ENCODE data around the gene RBM4B. TPM values are rescaled to one million over a fixed set of nuclear protein-coding genes. Genes with fewer than 3 reads are reported as not detected.

Gene RBM4B
- total RNA-seq, 1 donor from 2014 or later: 30.2 TPM

DNA sequence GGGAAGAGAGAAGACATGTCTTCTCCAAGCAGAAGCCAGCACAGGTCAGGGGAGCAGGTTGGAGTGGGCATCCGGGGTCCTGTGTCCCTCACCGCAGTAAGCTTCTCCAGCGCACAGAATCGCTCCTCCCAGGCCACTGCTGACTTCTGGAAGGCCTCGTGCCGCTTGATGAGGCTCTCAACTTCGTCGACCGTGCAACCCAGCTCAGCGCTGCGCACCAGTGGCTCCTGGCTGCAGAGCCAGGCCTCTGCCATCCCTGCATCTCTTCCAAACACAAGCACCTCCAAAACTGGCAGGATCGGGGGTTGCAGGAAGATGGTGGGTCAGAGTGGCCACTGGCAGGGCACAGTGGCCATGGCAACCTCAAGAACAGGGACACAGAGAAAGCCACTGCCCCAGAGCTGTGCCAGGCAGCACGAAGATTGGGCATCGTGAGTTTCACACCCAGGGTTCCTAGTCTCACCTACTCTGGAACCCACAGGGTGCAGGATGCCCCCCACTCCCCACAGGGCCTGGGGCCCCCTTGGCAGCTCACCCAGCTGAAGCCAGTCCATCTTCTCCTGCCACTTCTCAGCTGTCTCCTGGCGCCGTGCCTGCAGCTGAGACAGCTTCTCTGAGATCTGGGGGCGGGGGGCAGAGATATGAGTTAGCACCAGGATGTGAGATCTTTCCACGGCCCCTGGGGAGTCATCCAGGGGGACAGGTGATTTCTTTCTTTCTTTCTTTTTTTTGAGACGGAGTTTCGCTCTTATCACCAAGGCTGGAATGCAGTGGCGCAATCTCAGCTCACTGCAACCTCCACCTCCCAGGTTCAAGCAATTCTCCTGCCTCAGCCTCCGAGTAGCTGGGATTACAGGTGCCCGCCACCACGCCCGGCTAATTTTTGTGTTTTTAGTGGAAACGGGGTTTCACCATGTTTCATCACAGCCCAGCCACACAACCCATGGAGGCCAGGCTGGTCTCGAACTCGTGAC lies 11.2 kb upstream of the RBM4B start:
- TF ChIP-seq CTCF (IDR thresholded peaks at IDR 0.05) (no peak), EZH2phosphoT487 (IDR thresholded peaks at IDR 0.05) (no peak), EZH2 (IDR thresholded peaks at IDR 0.05) (no peak)
- H3K27me3 ChIP-seq: no peaks in the 10 kb centered on the region
- no peaks in the 10 kb centered on the region for H3K36me3 ChIP-seq
- H3K4me3 ChIP-seq: no peak overlapping the region
- H3K27ac ChIP-seq: no peak overlapping the region
- H2AFZ ChIP-seq (replicated peaks): no peak overlapping the region
- no peak overlapping the region for H3K4me3 Mint-ChIP-seq
- no peak overlapping the region for H3K4me2 ChIP-seq
- H3K36me3 Mint-ChIP-seq: peaks cover 10% of the 10 kb centered on the region
- H4K20me1 ChIP-seq (ENCODE audit: low read depth): no peaks in the 10 kb centered on the region
- H3K9me3 Mint-ChIP-seq: no peaks in the 10 kb centered on the region
- DNase-seq (ENCODE audit: low spot score): no peak
- H3K27ac Mint-ChIP-seq: peak overlapping the region; percentile 61
- no peaks in the 10 kb centered on the region for H3K4me1 ChIP-seq
- no peaks in the 10 kb centered on the region for H3K79me2 ChIP-seq (ENCODE audit: low read depth)
- H3K9ac ChIP-seq: no peak overlapping the region
- H3K4me1 Mint-ChIP-seq: no peaks in the 10 kb centered on the region
- no peaks in the 10 kb centered on the region for H3K9me3 ChIP-seq (ENCODE audit: low read depth)
- peaks cover 12% of the 10 kb centered on the region for H3K27me3 Mint-ChIP-seq (ENCODE audit: insufficient read depth, low read depth)
- H3F3A ChIP-seq (ENCODE audit: low read depth): no peaks in the 10 kb centered on the region

DNA sequence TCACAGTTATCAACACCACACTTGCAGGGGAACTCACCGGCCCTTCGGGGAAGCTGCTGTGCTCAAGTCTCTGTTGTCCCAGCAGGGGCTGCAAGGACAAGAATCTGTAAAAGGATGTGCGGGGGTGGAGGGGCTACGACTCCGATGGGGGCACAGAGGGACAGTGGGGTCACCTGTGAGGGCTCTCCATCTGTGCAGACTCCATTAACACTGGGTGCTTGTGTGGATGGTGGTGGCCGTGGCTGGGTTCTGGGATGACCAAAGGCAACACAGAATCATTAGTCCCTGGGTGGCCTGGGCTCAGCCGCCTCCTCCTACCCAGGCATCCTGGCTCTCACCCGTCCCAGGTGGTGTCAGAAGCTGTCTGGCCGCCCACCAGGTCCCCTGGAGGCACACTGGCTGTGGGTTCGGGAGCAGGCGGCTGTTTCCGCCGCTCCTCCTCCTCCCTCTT lies 10.2 kb upstream of the RBM4B start:
- H3K4me3 Mint-ChIP-seq: no peak overlapping the region
- TF ChIP-seq EZH2phosphoT487 (IDR thresholded peaks at IDR 0.05) (no peak), CTCF (IDR thresholded peaks at IDR 0.05) (no peak), EZH2 (IDR thresholded peaks at IDR 0.05) (no peak)
- no peaks in the 10 kb centered on the region for H3K36me3 ChIP-seq
- no peak for DNase-seq (ENCODE audit: low spot score)
- H3K4me1 Mint-ChIP-seq: no peaks in the 10 kb centered on the region
- H3K79me2 ChIP-seq (ENCODE audit: low read depth): no peaks in the 10 kb centered on the region
- H3K27me3 ChIP-seq: no peaks in the 10 kb centered on the region
- no peak overlapping the region for H3K4me2 ChIP-seq
- no peaks in the 10 kb centered on the region for H3K4me1 ChIP-seq
- H4K20me1 ChIP-seq (ENCODE audit: low read depth): no peaks in the 10 kb centered on the region
- H3K9ac ChIP-seq: no peak overlapping the region
- peaks cover 12% of the 10 kb centered on the region for H3K27me3 Mint-ChIP-seq (ENCODE audit: insufficient read depth, low read depth)
- H3K4me3 ChIP-seq: no peak overlapping the region
- no peak overlapping the region for H3K27ac ChIP-seq
- no peaks in the 10 kb centered on the region for H3K9me3 ChIP-seq (ENCODE audit: low read depth)
- H3K9me3 Mint-ChIP-seq: no peaks in the 10 kb centered on the region
- peaks cover 4% of the 10 kb centered on the region for H3F3A ChIP-seq (ENCODE audit: low read depth)
- H2AFZ ChIP-seq (replicated peaks): no peak overlapping the region
- H3K27ac Mint-ChIP-seq: no peak overlapping the region
- peaks cover 10% of the 10 kb centered on the region for H3K36me3 Mint-ChIP-seq

- H3K4me2 ChIP-seq: no peak overlapping the region
- H3K4me3 ChIP-seq: no peak overlapping the region
- Mint-ChIP-seq H3K36me3 (peaks cover 10% of the 10 kb centered on the region), H3K27me3 (ENCODE audit: insufficient read depth, low read depth) (peaks cover 12% of the 10 kb centered on the region), H3K4me1 (no peaks in the 10 kb centered on the region), H3K4me3 (no peak overlapping the region), H3K27ac (peak overlapping the region; percentile 12), H3K9me3 (no peaks in the 10 kb centered on the region)
- TF ChIP-seq CTCF (IDR thresholded peaks at IDR 0.05) (no peak), EZH2 (IDR thresholded peaks at IDR 0.05) (no peak), EZH2phosphoT487 (IDR thresholded peaks at IDR 0.05) (no peak)
- H2AFZ ChIP-seq (replicated peaks): no peak overlapping the region
- no peak for DNase-seq (ENCODE audit: low spot score)
- no peak overlapping the region for H3K9ac ChIP-seq
- H3K36me3 ChIP-seq: no peaks in the 10 kb centered on the region
- no peaks in the 10 kb centered on the region for H3K4me1 ChIP-seq
- no peaks in the 10 kb centered on the region for H4K20me1 ChIP-seq (ENCODE audit: low read depth)
- H3K9me3 ChIP-seq (ENCODE audit: low read depth): no peaks in the 10 kb centered on the region
- H3K27ac ChIP-seq: no peak overlapping the region
- peaks cover 8% of the 10 kb centered on the region for H3F3A ChIP-seq (ENCODE audit: low read depth)
- no peaks in the 10 kb centered on the region for H3K79me2 ChIP-seq (ENCODE audit: low read depth)
- no peaks in the 10 kb centered on the region for H3K27me3 ChIP-seq
These were observed 9.4 kb upstream of the RBM4B start for GRCh38 chr11:66686801-66687750.

Data from neural progenitor cell (in vitro differentiated cells).